Activated naive CD8-positive, alpha-beta T cell treated with anti-CD3 and anti-CD28 coated beads, Interleukin-2, amount 10 ng/mL, durations not matched to agents 7 days and 5 days (primary cell): ENCODE data around the gene ZNF837. TPM values are rescaled to one million over a fixed set of nuclear protein-coding genes. Genes with fewer than 3 reads are reported as not detected.
"Not testable (repeated sequence)": the region's sequence is repeated elsewhere in the genome, so short reads cannot be mapped to it uniquely, and the experiment has no call there.

Experiments
- ATAC-seq: fragments of 150-1000 bp; cut with Tn5 transposase; one replicate; pipeline ENCODE4 v1.10.0; 2021; ENCODE audit warnings: low read depth, moderate library complexity
- POLR2A ChIA-PET: fragments of 350-600 bp; sonication (Branson Sonifier 250); formaldehyde crosslinking; loops from one replicate; lab custom pipeline; 2021; ENCODE audit warnings: antibody characterized with exemption; lab: Charles Lee
- DNase-seq: peaks from one replicate; pipeline ENCODE4 v3.0.0; 2021
- H3K27ac Mint-ChIP-seq: one replicate; pipeline ENCODE4 v1.8.0; 2022; ENCODE audit warnings: mild to moderate bottlenecking, mixed read lengths
- H3K27me3 Mint-ChIP-seq: one replicate; pipeline ENCODE4 v1.8.0; 2022; ENCODE audit warnings: mild to moderate bottlenecking, moderate library complexity, mixed read lengths
- H3K36me3 Mint-ChIP-seq: one replicate; pipeline ENCODE4 v1.8.0; 2021; ENCODE audit warnings: mild to moderate bottlenecking, mixed read lengths
- H3K4me1 Mint-ChIP-seq: one replicate; pipeline ENCODE4 v1.8.0; 2021; ENCODE audit warnings: mixed read lengths
- H3K4me3 Mint-ChIP-seq: one replicate; pipeline ENCODE4 v1.8.0; 2022; ENCODE audit warnings: mild to moderate bottlenecking, moderate library complexity, mixed read lengths
- H3K9me3 Mint-ChIP-seq: one replicate; pipeline ENCODE4 v1.8.0; 2021; ENCODE audit warnings: mixed read lengths
- total RNA-seq, 2 experiments: library from RNA; stranded (reverse); gene quantifications; one replicate each; pipeline ENCODE4 v1.2.3, GENCODE V29; 2021

ZNF837 gene
- 1 to 10 TPM; 2.9 to 3.5 TPM for total RNA-seq

DNA sequence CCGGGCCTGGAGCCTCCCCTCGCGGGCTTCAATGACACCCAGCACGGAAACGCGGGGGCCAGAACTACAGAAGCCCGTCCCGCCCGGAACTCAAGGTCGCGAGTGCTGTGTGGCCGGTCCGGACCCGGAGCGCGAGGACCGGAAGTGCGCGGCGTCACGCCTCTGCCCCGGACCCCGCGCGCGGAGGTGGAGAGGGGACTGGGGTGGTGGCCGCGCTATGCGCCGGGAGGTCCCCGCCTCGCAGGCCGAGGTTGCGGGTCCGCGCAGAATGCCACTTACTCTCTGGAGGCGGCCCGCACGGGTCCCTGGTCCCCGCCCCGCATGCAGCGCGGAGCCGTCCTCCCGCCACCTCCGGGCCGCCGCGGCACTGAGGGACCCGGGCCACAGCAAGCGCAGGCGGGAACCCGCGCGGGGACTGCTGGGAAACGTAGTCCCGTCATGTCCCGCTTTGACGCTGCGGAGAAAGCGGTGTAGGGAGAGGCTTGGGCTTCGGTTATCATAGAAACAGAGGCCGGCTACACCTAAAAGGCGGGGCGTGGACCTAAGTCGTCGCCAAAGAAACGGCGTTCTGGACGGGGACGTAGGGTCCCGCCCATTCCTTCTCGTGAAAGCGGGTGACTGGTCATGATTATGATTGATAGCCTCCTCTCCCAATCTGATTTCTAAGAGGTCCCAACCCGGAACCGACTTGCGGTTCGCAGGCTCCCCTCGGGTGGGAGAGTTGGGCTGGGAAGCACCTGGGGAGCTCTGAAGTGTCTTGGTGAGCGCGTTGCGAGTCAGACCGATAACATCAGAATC lies at the start of gene ZNF837:
Gene ZNF837 (minus strand): TSS at position 369 of the 798 bp plus-strand sequence. CDS start 11,698 bp downstream, outside the sequence.
- Mint-ChIP-seq H3K4me1 (peaks cover 17% of the 10 kb centered on the region), H3K9me3 (no peaks in the 10 kb centered on the region), H3K27ac (peak within 1 kb of the TSS; percentile 96), H3K4me3 (peak within 1 kb of the TSS; percentile 92), H3K27me3 (no peaks in the 10 kb centered on the region), H3K36me3 (no peaks in the 10 kb centered on the region)
- peak; percentile 95 for DNase-seq
- POLR2A ChIA-PET, result interaction anchor here (0.5 to 4.2 kb wide), 11 partner anchors 11 to 645 kb away, joined by 3 to 34 read pairs (median 4); partner anchors contain the start of genes ZNF274, ZNF497, ZNF584 and ZSCAN22
- ATAC-seq, result peak; percentile 93

DNA sequence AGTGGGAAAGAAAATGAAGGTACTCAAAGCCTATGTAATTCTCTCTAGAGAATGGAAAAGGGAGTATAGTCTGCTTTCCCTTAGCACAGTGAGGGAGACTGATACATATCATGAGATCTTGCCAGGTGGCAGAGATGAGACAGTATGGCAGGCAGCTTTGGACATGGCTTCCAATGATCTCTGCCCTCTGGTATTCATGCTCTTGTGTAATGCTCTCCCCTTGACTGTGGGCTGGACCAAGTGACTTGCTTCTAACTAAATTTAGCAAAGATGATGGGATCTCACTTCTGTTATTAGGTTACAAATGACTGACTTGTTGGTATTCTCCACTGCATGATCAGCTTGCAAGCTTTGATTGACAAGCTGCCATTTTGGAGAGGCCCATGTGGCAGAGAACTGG lies 48.9 kb upstream of the ZNF837 start:
- H3K27ac Mint-ChIP-seq, result no peak overlapping the region
- peaks cover 21% of the 10 kb centered on the region for H3K9me3 Mint-ChIP-seq
- no peak overlapping the region for H3K4me3 Mint-ChIP-seq
- peaks cover 50% of the 10 kb centered on the region for H3K36me3 Mint-ChIP-seq
- no peaks in the 10 kb centered on the region for H3K4me1 Mint-ChIP-seq
- no peaks in the 10 kb centered on the region for H3K27me3 Mint-ChIP-seq
- POLR2A ChIA-PET, result no interaction called here
- DNase-seq (no peak), ATAC-seq (no peak)

DNA sequence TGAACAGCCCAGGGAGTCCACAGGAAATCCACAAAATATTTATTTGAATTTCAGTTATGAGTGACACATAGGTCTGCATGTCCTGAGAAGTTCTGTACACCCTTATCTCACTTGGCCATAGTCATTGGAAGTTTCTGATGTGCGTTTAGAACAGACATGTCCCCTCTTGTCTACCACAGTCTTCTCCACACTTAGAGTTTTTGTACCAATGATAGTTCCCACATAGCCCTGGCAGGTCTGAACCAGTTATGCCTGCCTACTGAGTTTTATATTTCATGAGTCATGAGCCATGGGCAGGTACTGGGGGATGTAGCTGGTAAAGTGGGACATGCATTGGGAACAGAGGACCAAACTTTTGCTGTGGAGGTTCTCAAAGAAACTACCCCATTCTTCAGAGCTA lies 47.8 kb upstream of the ZNF837 start:
- H3K4me1 Mint-ChIP-seq, result no peaks in the 10 kb centered on the region
- no peaks in the 10 kb centered on the region for H3K27me3 Mint-ChIP-seq
- ATAC-seq (no peak), DNase-seq (no peak)
- H3K36me3 Mint-ChIP-seq, result peaks cover 43% of the 10 kb centered on the region
- peaks cover 18% of the 10 kb centered on the region for H3K9me3 Mint-ChIP-seq
- POLR2A ChIA-PET, result no interaction called here
- no peak overlapping the region for H3K27ac Mint-ChIP-seq
- no peak overlapping the region for H3K4me3 Mint-ChIP-seq

DNA sequence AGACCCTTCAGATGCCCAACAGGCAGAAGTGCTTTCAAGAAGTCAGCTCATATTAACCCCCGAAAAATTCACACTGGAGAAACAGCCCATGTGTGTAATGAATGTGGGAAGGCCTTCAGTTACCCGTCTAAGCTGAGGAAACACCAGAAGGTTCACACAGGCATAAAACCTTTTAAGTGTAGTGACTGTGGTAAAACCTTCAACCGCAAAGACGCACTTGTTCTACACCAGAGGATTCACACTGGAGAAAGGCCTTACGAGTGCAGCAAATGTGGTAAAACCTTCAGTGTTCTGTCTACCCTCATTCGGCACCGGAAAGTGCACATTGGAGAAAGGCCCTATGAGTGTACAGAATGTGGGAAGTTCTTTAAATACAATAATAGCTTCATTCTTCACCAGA lies 36.2 kb upstream of the ZNF837 start:
- ATAC-seq (no peak), DNase-seq (no peak)
- POLR2A ChIA-PET, result no interaction called here
- Mint-ChIP-seq H3K27me3 (no peaks in the 10 kb centered on the region), H3K36me3 (peaks cover 50% of the 10 kb centered on the region), H3K4me1 (no peaks in the 10 kb centered on the region), H3K27ac (no peak overlapping the region), H3K4me3 (no peak overlapping the region), H3K9me3 (peaks cover 6% of the 10 kb centered on the region)

DNA sequence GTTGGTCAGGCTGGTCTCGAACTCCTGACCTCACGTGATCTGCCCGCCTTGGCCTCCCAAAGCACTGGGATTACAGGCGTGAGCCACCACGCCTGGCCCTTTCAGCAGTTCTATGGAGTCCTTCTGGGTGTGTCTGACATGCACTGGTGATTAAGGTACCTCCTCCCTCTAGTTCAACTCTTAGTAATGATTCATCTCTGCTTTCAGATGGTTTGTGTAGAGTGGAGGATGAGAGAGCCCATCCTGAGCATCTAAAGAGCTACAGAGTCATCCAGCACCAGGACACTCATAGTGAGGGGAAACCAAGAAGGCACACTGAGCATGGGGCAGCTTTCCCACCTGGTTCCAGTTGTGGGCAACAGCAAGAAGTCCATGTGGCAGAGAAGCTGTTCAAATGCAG lies 35.8 kb upstream of the ZNF837 start:
- no peaks in the 10 kb centered on the region for H3K27me3 Mint-ChIP-seq
- DNase-seq, result no peak
- H3K27ac Mint-ChIP-seq, result no peak overlapping the region
- no peaks in the 10 kb centered on the region for H3K4me1 Mint-ChIP-seq
- H3K4me3 Mint-ChIP-seq, result no peak overlapping the region
- H3K9me3 Mint-ChIP-seq, result peaks cover 6% of the 10 kb centered on the region
- POLR2A ChIA-PET, result no interaction called here
- H3K36me3 Mint-ChIP-seq, result peaks cover 49% of the 10 kb centered on the region
- ATAC-seq, result no peak

DNA sequence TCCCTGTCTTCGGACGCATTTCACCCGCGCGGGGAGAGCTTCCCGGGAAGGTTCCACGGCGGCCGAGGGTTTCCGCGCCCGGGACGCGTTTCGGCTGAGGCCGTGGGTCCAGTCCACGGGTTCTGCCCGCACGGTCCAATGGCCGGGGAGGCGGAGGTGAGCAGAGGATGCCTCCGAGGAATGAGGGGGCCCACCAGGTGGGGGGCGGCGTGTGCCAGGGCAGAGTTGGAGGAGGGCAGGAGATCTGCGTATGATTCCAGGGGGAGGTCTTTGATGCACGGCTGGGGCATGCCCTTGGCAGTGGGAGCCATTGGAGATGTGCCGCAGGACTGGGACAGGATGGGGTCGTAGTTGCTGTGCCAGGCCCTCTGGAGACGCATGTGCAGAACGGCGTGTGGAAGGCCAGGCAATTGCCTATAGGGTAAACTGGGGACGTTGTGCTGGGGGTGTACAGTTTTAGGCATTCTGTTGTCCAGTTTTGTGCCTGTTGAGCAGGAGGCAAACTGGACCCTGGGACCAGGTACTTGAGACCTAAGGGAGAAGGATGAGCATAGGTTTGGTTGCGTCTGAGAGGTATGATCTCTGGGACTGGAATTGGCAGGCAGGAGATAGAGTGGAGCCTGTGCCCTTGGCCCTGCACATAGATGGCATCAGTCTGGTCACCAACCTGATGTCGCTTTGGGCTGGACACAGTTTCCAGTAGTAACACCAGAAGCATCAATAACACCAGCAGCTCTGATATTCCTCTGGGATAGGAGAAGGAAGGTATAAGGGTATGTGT lies 28.4 kb upstream of the ZNF837 start:
- Mint-ChIP-seq H3K27me3 (no peaks in the 10 kb centered on the region), H3K4me1 (peaks cover 28% of the 10 kb centered on the region), H3K36me3 (peaks cover 6% of the 10 kb centered on the region), H3K27ac (peak overlapping the region; percentile 68), H3K9me3 (no peaks in the 10 kb centered on the region), H3K4me3 (peak overlapping the region; percentile 95)
- DNase-seq (peak; percentile 53), ATAC-seq (peak; percentile 10)
- POLR2A ChIA-PET, result interaction anchor here (0.6 to 1.4 kb wide), 8 partner anchors 27 to 131 kb away, joined by 3 to 6 read pairs (median 4); partner anchors contain the start of genes ZNF132, ZNF324B and ZNF8

DNA sequence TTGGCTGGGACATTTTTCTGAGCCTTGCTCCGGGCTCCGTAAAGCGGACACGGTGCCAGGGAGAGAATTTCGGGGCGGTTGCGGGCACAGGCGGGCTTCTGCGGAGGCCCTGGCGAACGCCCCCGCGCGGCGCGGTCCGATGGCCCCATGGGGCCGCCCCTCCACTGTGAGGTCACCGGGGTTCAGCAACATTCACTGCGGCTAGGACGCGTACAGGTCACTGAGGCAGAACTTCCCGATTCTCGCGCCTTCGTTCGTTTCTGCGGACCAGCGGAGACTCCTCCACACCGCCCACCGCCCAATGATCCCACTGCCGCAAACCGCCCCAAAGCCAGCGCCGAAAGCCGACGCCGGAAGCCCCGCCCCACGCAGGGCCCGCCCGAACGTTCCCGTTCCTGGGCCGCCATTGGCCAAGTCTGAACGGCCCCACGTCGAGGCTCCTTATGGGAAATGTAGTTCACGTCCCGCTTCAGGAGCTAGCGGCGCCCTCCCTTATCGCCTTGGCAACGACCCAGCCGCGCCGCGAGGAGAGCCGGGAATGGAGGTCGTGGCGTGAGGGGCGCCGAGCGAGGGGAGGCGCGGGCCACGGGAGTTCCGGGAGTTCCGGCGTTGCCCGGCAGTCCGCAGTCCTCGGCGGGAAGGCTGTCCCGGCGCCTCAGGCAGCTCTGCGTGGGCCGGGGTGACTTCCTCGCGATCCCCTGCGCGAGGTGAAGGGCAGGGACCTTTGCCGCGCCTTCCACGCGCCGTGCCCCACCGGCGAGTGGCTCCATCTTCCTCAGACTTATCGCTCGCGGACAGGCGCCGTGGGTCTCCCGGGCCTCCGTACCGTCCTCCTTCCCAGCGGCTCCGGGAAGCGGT lies 27.6 kb upstream of the ZNF837 start, which contains the start of gene ZNF584:
Gene ZNF584 (plus strand): TSS at position 498 of the 858 bp plus-strand sequence. CDS start 499 bp downstream, outside the sequence.
- H3K9me3 Mint-ChIP-seq, result no peaks in the 10 kb centered on the region
- POLR2A ChIA-PET, result interaction anchor here (0.6 to 1.4 kb wide), 9 partner anchors 27 to 217 kb away, joined by 3 to 6 read pairs (median 3); partner anchors contain the start of genes ZNF132, ZNF324B and ZNF8

DNA sequence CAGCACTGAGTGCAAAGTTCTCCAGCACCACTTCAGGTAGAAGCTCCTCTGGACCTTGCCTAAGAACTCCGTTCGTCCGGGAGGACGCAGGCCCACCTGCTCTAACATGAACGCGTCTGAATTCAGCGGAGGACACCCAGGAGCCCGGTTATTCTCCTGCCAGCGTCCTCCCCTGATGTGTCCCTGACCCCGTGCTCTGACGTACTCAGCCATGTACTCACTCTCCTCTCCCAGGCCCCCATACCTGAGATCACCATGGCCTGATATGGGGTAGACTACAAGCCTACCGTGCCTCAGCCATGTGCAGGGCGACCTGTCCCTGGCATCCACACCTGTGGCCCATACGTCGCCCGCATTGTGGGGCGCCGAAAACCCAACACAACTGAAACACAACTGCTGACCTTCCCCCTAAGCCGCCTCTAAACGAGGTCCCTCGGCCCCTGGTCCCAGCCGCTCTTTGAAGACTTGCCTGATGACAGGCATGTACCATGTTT lies 26.9 kb upstream of the ZNF837 start:
- H3K27ac Mint-ChIP-seq, result peak overlapping the region; percentile 95
- ATAC-seq, result no peak
- no peak for DNase-seq

More for the DNA sequence above, 27.6 kb upstream of the ZNF837 start, which contains the start of gene ZNF584:
- Mint-ChIP-seq H3K27ac (peak within 1 kb of the TSS; percentile 95), H3K27me3 (no peaks in the 10 kb centered on the region), H3K4me1 (peaks cover 33% of the 10 kb centered on the region), H3K36me3 (peaks cover 6% of the 10 kb centered on the region), H3K4me3 (peak within 1 kb of the TSS; percentile 95)
- ATAC-seq, result peak; percentile 95
- peak; percentile 95 for DNase-seq

DNA sequence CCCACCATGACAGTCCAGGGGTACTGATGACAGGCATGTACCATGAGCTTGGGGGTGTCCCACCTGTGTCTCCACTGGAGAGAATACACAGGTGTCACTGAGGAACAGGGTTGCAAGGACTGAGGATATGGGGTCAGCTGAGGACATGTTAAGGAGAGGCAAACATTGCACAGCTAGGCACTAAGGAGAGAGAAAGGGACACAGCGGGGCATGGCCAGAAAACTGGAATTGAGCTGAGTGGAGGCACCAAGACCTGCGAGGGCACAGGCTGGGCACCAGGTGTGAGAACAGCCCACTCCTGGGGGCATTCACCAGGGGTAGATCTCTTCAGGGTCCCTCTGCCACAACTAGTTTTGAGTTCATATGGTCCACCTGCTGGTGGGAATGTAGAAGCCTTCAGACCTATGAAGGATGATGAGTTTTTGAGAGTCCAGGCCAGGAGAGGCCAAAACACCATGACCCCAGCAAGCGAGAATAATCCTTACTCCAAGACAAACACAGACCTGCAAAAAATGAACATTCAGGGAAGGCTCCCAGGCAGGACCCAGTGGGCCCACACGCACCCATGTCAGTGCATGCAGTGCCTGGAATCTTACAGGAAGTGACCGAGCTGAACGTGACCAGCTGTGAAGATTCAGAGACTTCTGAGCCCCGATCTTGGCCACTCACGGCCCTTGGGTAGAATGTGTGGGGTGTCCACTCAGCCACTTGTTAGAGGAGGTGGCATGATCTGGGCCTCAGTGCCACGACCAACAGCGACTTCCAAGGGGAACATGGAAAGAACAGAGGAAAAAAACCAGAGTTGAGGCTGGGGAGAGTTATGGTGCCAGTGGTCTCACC lies 26.2 kb upstream of the ZNF837 start:
- ATAC-seq (no peak), DNase-seq (no peak)
- H3K36me3 Mint-ChIP-seq, result peaks cover 1% of the 10 kb centered on the region
- peak overlapping the region; percentile 95 for H3K27ac Mint-ChIP-seq
- H3K4me3 Mint-ChIP-seq, result peak overlapping the region; percentile 95
- H3K27me3 Mint-ChIP-seq, result no peaks in the 10 kb centered on the region
- no peaks in the 10 kb centered on the region for H3K9me3 Mint-ChIP-seq
- POLR2A ChIA-PET, result interaction anchor here (0.7 to 1.1 kb wide), 4 partner anchors 27 to 404 kb away, joined by 3 read pairs; partner anchors contain the start of genes ERVK3-1 and ZNF606
- H3K4me1 Mint-ChIP-seq, result peaks cover 38% of the 10 kb centered on the region

More for the DNA sequence above, 26.9 kb upstream of the ZNF837 start:
- Mint-ChIP-seq H3K27me3 (no peaks in the 10 kb centered on the region), H3K4me3 (peak overlapping the region; percentile 95), H3K9me3 (no peaks in the 10 kb centered on the region), H3K36me3 (peaks cover 6% of the 10 kb centered on the region), H3K4me1 (peaks cover 38% of the 10 kb centered on the region)
- POLR2A ChIA-PET, result interaction anchor here (0.7 to 1.4 kb wide), 6 partner anchors 27 to 217 kb away, joined by 3 to 5 read pairs (median 3); partner anchors contain the start of genes ZNF132 and ZNF8

DNA sequence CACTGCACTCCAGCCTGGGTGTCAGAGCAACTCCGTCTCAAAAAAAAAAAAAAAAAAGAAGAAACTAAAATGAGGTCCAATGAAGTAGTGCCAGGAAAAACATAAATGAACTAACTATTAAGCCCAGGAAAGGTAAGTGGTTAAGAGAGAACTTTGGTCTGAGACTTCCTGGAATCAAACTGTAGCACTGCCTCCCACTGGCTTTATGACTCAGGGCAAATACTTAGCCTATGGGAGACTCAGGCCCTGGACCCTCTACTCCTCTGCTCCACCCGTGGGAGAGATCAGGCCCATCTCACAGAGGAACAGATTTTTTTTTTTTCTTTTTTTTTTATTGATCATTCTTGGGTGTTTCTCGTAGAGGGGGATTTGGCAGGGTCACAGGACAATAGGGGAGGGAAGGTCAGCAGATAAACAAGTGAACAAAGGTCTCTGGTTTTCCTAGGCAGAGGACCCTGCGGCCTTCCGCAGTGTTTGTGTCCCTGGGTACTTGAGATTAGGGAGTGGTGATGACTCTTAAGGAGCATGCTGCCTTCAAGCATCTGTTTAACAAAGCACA lies 23.2 kb upstream of the ZNF837 start:
- H3K27me3 Mint-ChIP-seq, DNase-seq, H3K4me3 Mint-ChIP-seq, ATAC-seq, H3K9me3 Mint-ChIP-seq, H3K27ac Mint-ChIP-seq, POLR2A ChIA-PET, H3K36me3 Mint-ChIP-seq: not testable (repeated sequence)
- H3K4me1 Mint-ChIP-seq, result peaks cover 29% of the 10 kb centered on the region

DNA sequence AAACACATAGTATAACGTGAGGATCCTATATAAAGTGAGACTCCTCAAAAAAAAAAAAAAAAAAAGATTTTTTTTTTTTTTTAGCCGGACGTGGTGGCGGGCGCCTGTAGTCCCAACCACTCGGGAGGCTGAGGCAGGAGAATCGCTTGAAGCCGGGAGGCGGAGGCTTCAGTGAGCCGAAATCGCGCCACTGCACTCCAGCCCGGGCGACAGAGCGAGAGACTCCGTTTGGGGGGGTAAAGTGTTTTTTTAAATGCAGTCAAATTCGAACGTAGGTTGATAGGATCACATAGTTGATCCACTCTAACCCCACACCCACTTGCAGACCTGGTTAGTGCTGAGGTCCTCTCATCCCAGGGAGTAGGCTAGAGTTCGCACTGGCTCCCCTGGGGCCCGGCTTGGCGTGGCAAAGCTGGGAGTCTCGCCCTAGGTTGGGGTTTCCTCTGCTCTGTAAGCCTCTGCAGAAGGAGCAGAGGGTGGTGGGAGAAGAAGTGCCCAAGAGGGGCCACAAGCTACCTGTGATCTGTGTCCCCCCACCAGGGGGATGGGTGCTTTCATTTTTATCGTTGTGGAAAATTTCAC lies 21.1 kb upstream of the ZNF837 start:
- Mint-ChIP-seq H3K4me3 (peak overlapping the region; percentile 88), H3K27me3 (peaks cover 4% of the 10 kb centered on the region), H3K4me1 (peaks cover 19% of the 10 kb centered on the region), H3K9me3 (no peaks in the 10 kb centered on the region), H3K36me3 (no peaks in the 10 kb centered on the region), H3K27ac (no peak overlapping the region)
- no peak for DNase-seq
- ATAC-seq, result no peak
- POLR2A ChIA-PET, result interaction anchor here (0.7 to 1.0 kb wide), 2 partner anchors 23 to 38 kb away, joined by 3 to 7 read pairs; partner anchors contain the start of gene ZNF132
